Fibroblast of lung (primary cell): ENCODE measurements around the gene C10orf90.

Experiments used
- EZH2 ChIP-seq: IDR thresholded peaks from 2 replicates; pipeline ENCODE4 v1.5.1; 2012; ENCODE audit warnings: low read length, control low read depth, mild to moderate bottlenecking; ENCODE audit errors: missing control alignments
- TF ChIP-seq, protein P1 (sequence below), 2 donors: IDR thresholded peaks in 1 of 2; conservative IDR thresholded peaks in 1 of 2; 1 replicate in 1 of 2; 2 replicates in 1 of 2; pipeline ENCODE4 v1.5.1; 2011 to 2012; ENCODE audit warnings: low read length in 2 of 2, control low read depth in 1 of 2, inconsistent platforms in 1 of 2, low read depth in 1 of 2, mild to moderate bottlenecking in 1 of 2

GRCh38 chr10:126686719-126687118, 16.2 kb upstream of the C10orf90 start:
- TF ChIP-seq, protein P1, sequence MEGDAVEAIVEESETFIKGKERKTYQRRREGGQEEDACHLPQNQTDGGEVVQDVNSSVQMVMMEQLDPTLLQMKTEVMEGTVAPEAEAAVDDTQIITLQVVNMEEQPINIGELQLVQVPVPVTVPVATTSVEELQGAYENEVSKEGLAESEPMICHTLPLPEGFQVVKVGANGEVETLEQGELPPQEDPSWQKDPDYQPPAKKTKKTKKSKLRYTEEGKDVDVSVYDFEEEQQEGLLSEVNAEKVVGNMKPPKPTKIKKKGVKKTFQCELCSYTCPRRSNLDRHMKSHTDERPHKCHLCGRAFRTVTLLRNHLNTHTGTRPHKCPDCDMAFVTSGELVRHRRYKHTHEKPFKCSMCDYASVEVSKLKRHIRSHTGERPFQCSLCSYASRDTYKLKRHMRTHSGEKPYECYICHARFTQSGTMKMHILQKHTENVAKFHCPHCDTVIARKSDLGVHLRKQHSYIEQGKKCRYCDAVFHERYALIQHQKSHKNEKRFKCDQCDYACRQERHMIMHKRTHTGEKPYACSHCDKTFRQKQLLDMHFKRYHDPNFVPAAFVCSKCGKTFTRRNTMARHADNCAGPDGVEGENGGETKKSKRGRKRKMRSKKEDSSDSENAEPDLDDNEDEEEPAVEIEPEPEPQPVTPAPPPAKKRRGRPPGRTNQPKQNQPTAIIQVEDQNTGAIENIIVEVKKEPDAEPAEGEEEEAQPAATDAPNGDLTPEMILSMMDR (conservative IDR thresholded peaks at IDR 0.05 in 1 of 2, IDR thresholded peaks at IDR 0.05 in 1 of 2; ENCODE audit: low read depth in 1 of 2, low read length in 2 of 2) = no peak
- TF ChIP-seq EZH2 = no peak
